HG03039 (cell line): Measurements from ENCODE around the gene FAM13B.
"Not testable (repeated sequence)": the region's sequence is repeated elsewhere in the genome, so short reads cannot be mapped to it uniquely, and the experiment has no call there.

ENCODE experiments used
- ATAC-seq: cut with Tn5 transposase; IDR thresholded peaks from one replicate; pipeline ENCODE4 v1.9.1; 2021; ENCODE audit warnings: mild to moderate bottlenecking, moderate library complexity; ENCODE audit not compliant: unreplicated experiment

FAM13B gene

GRCh38 chr5:138035605-138036537 lies 3.0 kb upstream of the FAM13B start:
- no peak for ATAC-seq

DNA sequence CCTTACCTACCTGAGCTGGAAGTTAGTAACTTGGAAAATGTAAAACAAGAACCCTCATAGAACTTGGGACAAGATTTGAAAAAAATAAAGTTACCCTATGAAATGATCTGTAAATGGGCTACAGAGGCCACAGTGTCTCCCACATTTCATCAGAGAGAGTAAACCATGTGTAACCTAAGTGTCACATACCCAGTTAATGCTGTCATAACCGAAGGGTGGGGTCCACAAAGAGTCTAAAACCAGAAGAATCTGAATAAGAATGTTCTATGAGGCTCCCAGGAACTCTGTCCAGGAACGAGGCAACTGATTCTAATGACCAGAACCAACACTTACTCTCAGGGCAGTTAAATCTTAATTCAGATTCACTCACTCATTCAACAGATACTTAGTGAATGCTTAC lies 1.0 kb upstream of the FAM13B start:
- ATAC-seq, result no peak

GRCh38 chr5:138033386-138033808 lies 518 bp upstream of the FAM13B start:
- peak; percentile 2 for ATAC-seq

DNA sequence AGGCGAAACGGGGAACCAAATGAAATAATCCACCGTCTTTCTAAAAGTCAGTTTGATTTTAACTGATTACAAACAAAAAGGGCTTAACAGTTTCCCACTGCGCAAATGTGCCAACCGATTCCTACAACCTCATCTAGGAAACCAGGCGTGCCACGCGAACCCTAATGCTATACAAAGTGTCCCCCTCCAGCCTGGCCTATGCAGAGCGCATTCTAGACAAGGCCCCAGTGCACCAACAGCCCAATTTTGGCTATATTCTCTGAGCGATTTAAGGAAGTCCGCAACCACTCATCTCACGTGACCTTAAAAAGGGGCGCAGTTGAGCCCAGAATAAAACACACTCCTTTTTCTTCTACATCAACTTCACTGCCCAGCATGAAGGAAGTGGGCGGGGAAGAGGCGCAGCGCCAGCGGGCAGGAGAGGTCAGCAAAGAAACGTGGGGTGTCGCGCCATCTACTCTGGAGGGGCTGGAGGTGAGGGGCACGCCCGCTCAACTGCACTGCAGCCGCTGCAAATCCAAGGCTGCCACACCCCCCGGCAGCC lies 779 bp downstream of the FAM13B start:
- ATAC-seq, result peak; percentile 27

DNA sequence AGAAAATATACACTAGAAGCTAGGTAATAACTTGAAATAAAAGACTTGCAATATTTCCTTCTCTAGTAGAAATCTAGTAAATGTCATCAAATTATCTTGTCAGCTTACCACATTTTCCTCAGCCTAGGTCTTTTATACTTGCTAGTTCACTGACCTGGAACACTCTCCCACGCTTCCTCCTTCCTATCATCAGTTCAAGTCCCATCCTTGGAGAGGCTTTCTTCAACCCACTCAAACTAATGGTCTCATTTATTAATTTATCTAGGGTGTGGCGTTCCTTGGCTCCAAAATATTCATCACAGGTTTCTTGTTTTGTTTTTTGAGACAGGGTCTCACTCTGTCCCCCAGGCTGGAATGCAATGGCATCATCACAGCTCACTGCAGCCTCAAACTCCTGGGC lies 2.9 kb downstream of the FAM13B start:
- no peak for ATAC-seq

- ATAC-seq, result no peak
Observed at GRCh38 chr5:138029501-138029900, 3.4 kb downstream of the FAM13B start.

- no peak for ATAC-seq
Observed at GRCh38 chr5:138028971-138029365, 3.9 kb downstream of the FAM13B start.

GRCh38 chr5:138028262-138028970 lies 4.5 kb downstream of the FAM13B start:
- ATAC-seq, result not testable (repeated sequence)

GRCh38 chr5:138026793-138027192 lies 6.1 kb downstream of the FAM13B start:
- not testable (repeated sequence) for ATAC-seq

GRCh38 chr5:138025285-138025684 lies 7.6 kb downstream of the FAM13B start:
- ATAC-seq, result no peak

GRCh38 chr5:138024117-138024516 lies 8.8 kb downstream of the FAM13B start:
- no peak for ATAC-seq

DNA sequence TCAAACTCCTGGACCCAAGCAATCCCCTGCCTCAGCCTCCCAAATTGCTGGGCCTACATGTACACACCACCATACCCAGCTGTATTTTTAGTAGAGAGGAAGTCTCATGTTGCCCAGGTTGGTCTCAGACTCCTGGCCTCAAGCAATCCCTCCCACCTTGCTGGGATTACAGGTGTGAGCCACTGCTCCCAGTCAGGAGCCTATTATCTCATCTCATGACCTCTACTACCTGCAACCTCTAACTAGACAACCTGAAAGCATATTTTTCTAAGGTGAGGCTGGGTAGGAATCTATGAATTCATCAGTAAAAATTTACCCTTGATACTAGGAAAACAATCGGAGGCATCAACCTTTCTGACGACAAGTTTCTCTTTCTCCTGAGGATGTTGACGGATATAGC lies 10.0 kb downstream of the FAM13B start:
- ATAC-seq, result no peak

DNA sequence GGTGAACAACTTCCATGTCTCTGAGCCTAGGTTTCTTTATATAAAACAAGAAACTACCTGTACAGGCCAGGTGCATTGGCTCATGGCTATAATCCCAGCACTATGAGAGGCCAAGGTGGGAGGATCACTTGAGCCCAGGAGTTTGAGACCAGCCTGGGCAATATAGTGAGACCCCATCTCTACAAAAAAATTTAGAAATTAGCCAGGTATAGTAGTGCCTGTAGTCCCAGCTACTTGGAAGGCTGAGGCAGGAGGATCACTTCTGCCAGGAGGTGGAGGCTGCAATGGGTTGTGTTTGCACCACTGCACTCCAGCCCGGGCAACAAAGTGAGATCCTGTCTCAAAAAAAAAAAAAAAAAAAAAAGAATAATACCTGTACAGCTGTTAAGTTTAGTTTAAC lies 11.1 kb downstream of the FAM13B start:
- ATAC-seq, result no peak

- ATAC-seq, result no peak
Observed at GRCh38 chr5:138018849-138019248, 14.0 kb downstream of the FAM13B start.

- no peak for ATAC-seq
Observed at GRCh38 chr5:138015916-138016315, 17.0 kb downstream of the FAM13B start.

- ATAC-seq, result no peak
Observed at GRCh38 chr5:138011991-138012390, 20.9 kb downstream of the FAM13B start.

GRCh38 chr5:138000102-138000723 lies 32.7 kb downstream of the FAM13B start:
- ATAC-seq, result no peak

- no peak for ATAC-seq
Observed at GRCh38 chr5:137997726-137998213, 35.1 kb downstream of the FAM13B start.

GRCh38 chr5:137995749-137996128 lies 37.1 kb downstream of the FAM13B start:
- ATAC-seq, result no peak

GRCh38 chr5:137995077-137995748 lies 37.7 kb downstream of the FAM13B start:
- ATAC-seq, result no peak

DNA sequence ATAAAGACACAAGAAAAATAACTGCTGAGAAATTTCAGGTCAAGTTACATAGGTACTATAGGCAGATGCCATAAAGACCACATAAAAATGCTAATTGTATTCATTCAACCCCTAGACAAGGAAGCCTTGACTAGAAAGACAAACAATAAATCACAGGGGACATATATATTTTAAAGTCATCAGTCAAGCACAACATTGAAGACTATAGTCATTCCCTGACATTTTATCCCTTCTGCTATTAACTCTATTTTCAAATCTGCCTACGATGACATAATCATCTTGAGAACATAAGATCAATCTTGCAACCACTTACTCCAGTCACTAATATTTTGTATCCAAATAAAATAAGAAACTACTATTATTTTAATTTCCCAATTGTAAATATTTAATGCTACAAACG lies 38.3 kb downstream of the FAM13B start:
- ATAC-seq, result no peak
